Activated CD4-positive, alpha-beta T cell treated with anti-CD3 and anti-CD28 coated beads, Interleukin-2, Interleukin-6, amounts not matched to agents 100 ng/mL and 50 ng/mL, durations not matched to agents 16 hours and 8 hours (primary cell): Measurements from ENCODE around the gene DKC1.
"Not testable (repeated sequence)": the region's sequence is repeated elsewhere in the genome, so short reads cannot be mapped to it uniquely, and the experiment has no call there.

Experiments
- DNase-seq: peaks from one replicate; pipeline ENCODE4 v3.0.0-alpha.2; 2020

The DKC1 gene

GRCh38 chrX:154793084-154793795 lies 30.6 kb downstream of the DKC1 start:
- no peak for DNase-seq

GRCh38 chrX:154795016-154795415 lies 32.4 kb downstream of the DKC1 start:
- no peak for DNase-seq

GRCh38 chrX:154797006-154797405 lies 34.3 kb downstream of the DKC1 start:
- DNase-seq, result no peak

DNA sequence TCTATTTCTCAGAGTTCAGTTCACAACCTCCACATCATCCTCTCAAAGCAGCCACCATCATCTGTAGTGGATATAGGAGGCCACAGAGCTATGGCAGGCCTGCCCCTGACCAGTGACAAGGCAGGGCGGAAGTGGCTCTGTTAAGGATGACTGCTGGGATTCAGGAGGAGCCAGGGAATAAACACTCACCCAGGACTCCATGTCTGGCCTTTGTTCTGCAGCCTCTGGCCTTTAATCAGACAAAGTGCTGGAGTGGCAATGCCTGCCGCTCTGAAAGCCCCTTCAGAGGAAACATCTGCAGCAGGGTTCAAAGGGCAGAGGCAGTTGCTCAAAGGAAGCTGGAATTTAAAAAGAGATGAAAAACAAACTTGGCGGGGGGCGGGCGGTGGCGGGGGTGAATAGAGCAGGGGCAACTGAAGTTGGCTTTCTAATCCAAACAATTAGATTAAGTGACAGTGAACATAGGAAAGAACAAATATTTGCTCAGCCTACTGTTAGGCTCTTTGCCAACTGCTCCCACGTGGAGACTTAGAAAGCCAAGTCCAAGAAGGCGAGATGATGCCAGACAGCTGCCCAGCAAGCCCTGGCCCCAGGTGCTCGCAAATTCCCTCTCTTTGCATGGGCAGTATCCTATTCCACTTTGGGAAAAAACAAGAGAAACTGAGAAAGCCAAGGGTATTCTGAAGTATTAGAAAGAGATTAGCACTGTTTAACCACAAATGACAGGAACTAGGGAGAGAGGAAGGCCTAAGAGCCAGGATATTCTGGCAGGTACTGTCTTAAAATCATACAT lies 37.1 kb downstream of the DKC1 start:
- no peak for DNase-seq

DNA sequence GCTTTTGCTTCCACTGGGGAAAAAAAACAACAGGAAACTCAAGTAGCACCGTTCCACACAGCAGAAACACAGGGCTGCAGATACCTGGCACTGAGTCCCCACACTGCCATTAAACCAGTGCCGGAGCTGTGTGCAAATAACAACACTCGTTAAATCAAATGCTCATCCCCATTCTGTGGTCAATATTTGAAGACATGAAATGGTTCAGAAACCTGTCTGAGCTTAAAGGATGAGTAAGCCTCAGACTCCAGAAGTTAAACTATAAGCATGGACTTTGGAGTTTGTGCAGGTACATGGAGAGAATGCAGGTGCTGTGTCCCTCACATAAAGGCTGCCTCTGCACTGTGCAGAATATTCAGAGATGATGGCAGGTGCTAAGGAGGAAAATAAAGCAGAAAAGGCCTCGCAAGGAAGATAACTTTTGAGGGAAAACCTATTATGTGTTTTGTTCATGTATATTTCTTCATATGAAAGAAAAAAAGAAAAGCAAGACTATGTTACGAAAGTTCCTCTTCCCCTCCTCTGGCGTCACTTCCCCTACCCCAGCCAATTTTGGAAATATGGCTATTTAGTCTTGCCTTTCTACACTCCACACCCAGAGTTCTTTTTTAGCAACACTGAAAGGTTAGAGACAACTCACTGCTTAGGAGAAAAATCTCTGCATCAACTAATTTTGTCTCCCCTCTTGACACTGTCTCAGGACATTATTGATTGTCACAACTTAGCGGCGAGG lies 38.0 kb downstream of the DKC1 start:
- no peak for DNase-seq

- DNase-seq, result no peak
These were observed 40.3 kb downstream of the DKC1 start for GRCh38 chrX:154802947-154803346.

DNA sequence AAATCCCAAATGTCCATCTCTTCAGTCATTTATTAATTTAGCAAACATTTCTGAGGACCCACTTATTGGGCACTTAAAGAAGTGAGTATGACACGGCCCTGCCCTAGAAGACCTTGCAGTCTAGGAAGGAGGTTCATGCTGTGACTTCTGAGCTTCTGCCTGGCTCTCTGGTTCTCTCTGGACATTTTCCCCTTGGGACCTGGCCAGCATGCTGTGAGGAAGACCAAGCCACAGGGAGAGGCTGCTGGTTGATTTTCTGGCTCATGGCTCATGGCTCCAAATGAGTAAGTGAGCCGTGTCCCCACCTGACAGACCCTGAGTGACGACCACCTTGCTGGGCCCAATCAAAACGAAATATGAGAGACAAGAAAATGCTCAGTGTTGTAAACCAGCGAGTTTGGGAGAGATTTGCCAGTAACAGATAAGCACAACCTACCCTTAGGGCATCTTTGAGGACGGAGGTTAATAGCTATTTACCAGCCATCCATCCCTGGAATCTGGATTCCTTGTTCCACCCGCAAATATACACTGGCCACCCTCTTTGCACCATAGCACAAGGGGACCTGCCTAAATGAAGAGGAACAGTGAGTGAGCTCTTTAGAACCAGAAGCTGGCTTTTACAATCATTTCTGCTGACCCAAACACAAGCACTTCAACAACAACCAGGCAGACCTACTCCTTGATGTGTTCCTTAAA lies 41.7 kb downstream of the DKC1 start:
- no peak for DNase-seq

DNA sequence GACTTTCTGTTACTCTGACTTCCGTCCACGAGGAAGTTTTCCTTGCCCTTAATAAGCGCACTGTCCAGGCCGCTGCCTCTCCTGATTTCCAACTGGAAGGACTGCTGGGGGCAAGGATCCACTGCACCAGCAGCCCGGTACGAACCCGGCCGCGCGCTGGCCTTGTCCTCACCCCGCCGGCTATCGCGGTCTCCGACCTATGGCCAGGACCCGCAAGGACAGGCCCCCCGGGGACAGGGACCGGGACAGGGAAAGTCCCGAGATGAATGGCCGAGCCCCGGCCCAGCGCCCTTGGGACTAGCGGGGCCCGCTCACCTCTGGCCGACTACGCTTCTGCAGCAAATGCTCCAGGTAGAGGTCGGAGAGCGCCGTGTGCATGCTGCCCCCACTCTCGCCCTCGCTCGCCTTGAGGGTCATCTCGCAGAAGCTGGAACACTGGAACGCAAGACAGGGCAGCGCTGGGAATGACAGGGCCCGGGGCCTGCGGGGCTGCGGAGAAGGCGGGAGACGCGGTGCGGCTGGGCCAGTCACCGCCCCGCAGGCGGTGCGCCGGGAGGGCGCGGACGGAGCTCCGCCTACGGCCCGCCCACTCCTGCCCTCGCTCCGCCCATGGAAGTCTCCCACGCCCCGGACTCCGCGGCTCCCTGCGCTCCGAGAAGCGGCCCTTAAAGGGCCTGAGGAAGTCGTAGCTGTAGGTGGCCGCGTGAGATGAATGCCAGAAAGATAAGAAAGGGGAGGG lies 42.5 kb downstream of the DKC1 start, which contains the start of gene MPP1:
MPP1 (minus strand) TSS at position 529 of the 739 bp plus-strand sequence; CDS start at position 417, 112 bp downstream.
- DNase-seq, result peak; percentile 80

DNA sequence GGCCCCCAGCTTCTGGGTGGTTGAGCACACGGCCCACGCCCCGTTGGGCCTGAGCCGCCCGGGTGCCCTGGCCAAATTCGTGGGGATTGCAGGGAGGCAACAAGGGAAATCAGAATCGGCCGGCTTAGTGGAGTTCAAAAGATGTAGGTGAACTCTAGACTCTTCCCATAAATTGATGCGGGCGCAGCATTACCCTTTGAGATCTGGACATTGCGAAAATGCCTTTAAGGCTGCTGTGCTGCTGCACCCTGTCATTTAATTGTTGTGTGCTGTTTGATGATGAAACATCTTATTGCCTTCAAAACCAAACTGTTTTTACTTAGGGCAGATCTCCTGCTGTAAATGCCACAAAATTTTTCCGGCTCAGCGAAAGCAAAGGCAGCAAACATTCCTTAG lies 43.0 kb downstream of the DKC1 start:
- no peak for DNase-seq

- no peak for DNase-seq
These were observed 44.3 kb downstream of the DKC1 start for GRCh38 chrX:154806837-154807501.

DNA sequence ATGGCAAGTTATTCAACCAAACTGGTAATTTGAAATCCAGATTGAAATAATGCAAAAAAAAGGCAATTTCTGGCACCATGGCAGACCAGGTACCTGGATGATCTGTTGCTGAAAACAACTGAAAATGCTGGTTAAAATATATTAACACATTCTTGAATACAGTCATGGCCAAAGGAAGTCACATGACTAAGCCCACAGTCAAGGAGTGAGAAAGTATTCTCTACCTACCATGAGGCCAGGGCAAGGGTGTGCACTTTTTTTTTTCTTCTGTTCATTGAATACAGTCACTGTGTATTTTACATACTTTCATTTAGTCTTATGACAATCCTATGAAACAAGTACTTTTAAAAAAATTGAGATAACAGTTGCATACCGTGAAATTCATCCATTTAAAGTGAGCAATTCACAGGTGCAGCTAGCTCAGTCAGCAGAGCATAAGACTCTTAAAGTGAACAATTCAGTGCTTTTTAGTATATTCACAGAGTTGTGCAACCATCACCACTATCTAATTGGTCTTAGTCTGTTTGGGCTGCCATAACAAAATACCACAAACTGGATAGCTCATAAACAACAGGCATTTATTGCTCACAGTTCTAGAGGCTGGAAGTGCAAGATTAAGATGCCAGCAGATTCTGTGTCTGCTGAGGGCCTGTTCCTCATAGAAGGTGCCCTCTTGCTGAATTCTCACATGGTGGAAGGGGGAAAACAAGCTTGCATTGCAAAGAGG lies 47.4 kb downstream of the DKC1 start:
- DNase-seq, result peak; percentile 25

GRCh38 chrX:154812341-154813101 lies 49.9 kb downstream of the DKC1 start:
- no peak for DNase-seq

- no peak for DNase-seq
These were observed 51.1 kb downstream of the DKC1 start for GRCh38 chrX:154813801-154814200.

DNA sequence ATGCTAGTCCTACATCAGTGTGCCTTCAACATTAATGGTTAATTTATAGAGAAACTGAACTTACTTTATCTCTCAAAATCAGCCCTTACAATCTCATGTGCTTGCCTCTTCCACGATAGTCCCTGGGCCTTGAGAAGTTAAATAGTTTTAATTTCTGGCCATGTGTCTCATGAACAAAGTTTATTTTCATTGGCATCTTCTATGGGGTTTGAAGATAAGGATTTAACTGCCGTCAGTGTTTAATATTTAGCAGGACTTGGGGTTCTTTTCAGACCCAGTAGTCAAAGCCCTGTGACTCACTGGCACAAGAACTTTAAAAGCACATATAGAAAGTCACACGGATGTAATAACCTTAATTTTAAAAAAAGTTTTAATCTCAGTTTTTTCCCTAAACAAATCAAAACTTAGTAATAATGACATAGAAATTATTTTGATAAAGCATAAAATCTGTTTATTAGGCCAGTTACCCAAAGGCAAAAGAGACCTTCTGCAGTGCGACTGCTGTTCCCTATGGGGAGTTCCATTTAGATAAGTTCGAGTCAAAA lies 52.7 kb downstream of the DKC1 start:
- no peak for DNase-seq

DNA sequence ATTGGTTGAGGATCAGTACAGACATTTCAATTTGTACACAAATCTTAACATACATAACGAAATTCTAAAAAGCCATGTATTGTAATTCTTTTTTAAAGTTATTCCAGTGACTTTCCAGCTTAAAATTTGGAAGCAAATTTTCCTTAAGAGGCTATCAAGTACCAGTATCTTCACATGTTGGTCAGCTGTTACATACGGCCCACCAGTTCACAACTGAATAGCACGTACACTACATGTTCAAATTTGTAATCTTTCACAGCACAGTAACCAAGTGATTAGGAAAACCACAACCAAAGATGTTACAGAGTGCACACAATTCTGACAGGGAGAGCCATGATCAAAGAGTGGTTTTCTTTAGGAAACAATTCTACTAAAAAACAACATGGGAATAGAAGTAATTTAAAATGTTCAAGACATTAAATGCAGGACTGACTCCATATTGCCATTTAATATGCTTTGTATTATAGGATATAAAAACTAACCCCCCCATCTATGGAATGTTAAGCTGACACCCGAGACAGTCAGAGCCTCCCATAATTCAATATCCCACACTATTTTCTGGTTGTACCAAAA lies 53.7 kb downstream of the DKC1 start:
- not testable (repeated sequence) for DNase-seq

DNA sequence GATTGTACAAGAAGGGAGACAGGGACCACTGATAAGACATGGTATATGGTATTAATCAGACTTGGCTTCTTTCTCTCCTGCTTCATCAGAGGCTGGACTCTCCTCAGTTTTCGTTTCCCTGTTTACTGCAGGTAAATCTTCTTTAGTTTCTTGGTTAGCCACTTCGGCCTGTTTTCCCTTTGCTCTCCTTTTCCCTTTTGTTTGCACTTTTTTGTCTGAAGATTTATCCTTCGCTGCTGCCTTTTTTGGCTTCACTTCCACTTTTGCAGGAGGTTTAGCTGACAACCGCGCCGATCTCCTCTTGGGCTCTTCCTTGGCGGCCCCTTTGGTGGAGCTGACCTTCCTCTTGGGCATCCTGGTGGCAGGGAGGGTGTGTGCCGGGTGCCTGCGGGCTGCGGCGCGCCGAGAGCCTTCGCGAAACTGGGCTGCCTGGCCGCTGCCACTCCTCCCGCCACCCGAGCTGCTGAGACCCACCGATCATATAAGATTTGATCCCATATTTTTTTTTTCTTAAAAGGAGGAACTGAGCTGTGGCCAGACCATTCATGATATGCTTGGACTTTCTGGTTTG lies 54.5 kb downstream of the DKC1 start:
- DNase-seq, result not testable (repeated sequence)

DNA sequence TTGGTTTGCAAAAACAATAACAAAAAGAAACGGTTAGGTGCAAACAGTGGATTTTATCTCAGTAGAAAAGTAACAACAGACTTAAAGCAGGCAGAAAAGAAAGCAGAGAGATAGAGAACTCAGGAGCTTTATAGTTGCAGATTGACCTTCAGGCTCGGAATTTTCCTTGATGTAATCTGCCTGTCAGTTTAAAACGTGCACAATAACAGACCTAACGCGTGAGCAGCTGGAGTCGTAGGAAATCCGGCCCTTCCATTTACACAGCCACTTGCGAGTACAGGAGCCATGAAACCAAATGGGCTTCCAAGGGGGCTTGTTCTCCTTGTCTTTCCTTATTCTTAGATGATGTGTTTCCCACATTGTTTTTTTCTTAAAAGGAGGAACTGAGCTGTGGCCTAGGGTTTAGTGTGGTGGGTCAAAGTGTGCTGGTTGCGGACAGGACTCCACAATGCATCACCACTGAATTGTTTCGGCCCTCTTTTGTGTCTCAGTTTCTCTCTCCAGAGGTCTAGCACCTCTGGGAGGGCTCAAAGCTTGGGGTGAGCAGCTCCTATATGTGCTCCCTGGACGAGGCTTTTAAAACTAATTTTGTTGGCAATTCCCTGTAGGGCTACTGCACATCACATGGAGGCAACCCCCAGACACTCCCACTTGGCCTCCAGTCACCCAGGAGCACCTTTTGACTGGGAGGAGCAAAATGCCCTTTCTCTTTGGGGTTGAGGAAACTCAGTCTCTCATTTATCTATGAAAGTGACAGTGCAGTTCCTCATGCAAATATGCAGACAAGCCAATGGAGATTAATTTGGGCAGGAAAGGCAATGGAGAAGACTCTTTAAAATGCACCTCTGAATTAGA lies 56.5 kb downstream of the DKC1 start:
- DNase-seq, result no peak

GRCh38 chrX:154819771-154820341 lies 57.2 kb downstream of the DKC1 start:
- no peak for DNase-seq
